Measurements from ENCODE around the gene CHST6.
"Not testable (repeated sequence)": the region's sequence is repeated elsewhere in the genome, so short reads cannot be mapped to it uniquely, and the experiment has no call there.

DNA sequence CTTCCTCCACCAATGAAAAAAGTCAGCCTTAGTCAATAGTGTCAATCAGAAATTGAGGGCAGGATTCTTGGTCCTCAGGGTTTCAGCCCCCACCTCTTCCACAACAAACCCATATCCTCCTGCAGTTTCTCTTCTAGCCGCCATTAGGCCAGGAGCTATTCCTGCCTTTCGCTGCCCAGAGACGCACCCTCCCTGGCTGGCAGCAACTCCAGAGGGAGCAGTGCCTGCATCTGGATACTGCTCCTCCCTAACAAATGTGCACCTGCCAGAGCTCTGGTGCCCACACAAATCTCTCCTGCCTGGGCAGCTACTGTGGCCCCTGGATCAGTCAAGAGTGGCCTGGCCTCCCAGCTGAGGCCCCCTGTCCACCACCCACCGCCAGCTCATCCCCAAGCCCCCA lies 38.8 kb downstream of the CHST6 start:
- TF ChIP-seq, protein P1, sequence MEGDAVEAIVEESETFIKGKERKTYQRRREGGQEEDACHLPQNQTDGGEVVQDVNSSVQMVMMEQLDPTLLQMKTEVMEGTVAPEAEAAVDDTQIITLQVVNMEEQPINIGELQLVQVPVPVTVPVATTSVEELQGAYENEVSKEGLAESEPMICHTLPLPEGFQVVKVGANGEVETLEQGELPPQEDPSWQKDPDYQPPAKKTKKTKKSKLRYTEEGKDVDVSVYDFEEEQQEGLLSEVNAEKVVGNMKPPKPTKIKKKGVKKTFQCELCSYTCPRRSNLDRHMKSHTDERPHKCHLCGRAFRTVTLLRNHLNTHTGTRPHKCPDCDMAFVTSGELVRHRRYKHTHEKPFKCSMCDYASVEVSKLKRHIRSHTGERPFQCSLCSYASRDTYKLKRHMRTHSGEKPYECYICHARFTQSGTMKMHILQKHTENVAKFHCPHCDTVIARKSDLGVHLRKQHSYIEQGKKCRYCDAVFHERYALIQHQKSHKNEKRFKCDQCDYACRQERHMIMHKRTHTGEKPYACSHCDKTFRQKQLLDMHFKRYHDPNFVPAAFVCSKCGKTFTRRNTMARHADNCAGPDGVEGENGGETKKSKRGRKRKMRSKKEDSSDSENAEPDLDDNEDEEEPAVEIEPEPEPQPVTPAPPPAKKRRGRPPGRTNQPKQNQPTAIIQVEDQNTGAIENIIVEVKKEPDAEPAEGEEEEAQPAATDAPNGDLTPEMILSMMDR (IDR thresholded peaks at IDR 0.05; ENCODE audit: extremely low read depth in 1 of 2, insufficient read depth in 1 of 2, low read depth in 1 of 2, low read length in 2 of 2): not testable (repeated sequence)
- not testable (repeated sequence) for TF ChIP-seq POLR2A (IDR thresholded peaks at IDR 0.05; ENCODE audit: low read depth, low read length); POLR2AphosphoS5 (IDR thresholded peaks at IDR 0.05; ENCODE audit: insufficient read depth, low read depth, low read length)
- TF ChIP-seq, protein P2, sequence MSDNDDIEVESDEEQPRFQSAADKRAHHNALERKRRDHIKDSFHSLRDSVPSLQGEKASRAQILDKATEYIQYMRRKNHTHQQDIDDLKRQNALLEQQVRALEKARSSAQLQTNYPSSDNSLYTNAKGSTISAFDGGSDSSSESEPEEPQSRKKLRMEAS (IDR thresholded peaks at IDR 0.05; ENCODE audit: insufficient read depth, insufficient read length): not testable (repeated sequence)
